ENCODE measurements around the gene LRRIQ1. TPM values are rescaled to one million over a fixed set of nuclear protein-coding genes. Genes with fewer than 3 reads are reported as not detected.
A peak's percentile ranks its signal among the peaks of the same experiment; 100 is the strongest.
"Not testable (repeated sequence)": the region's sequence is repeated elsewhere in the genome, so short reads cannot be mapped to it uniquely, and the experiment has no call there.

LRRIQ1 gene
- total RNA-seq, 1 donor, result 1.5 TPM

GRCh38 chr12:85000729-85001128 lies 35.4 kb upstream of the LRRIQ1 start:
- no peak for DNase-seq (ENCODE audit: low read depth)
- no peak overlapping the region for H3K4me3 ChIP-seq (ENCODE audit: low read depth, low read length)
- no peak for TF ChIP-seq CTCF (IDR thresholded peaks at IDR 0.05; ENCODE audit: insufficient read depth, low read length)

- no peak for DNase-seq (ENCODE audit: low read depth)
- no peak for TF ChIP-seq CTCF (IDR thresholded peaks at IDR 0.05; ENCODE audit: insufficient read depth, low read length)
- H3K4me3 ChIP-seq (ENCODE audit: low read depth, low read length), result no peak overlapping the region
Measured at GRCh38 chr12:85002778-85003296, 33.3 kb upstream of the LRRIQ1 start.

GRCh38 chr12:85004204-85004603 lies 31.9 kb upstream of the LRRIQ1 start:
- no peak overlapping the region for H3K4me3 ChIP-seq (ENCODE audit: low read depth, low read length)
- no peak for TF ChIP-seq CTCF (IDR thresholded peaks at IDR 0.05; ENCODE audit: insufficient read depth, low read length)
- DNase-seq (ENCODE audit: low read depth), result no peak

- DNase-seq (ENCODE audit: low read depth); H3K4me3 ChIP-seq (ENCODE audit: low read depth, low read length): not testable (repeated sequence)
Measured at GRCh38 chr12:85005047-85005446, 31.1 kb upstream of the LRRIQ1 start.

- no peak for TF ChIP-seq CTCF (IDR thresholded peaks at IDR 0.05; ENCODE audit: insufficient read depth, low read length)
- DNase-seq (ENCODE audit: low read depth), result no peak
- H3K4me3 ChIP-seq (ENCODE audit: low read depth, low read length), result no peak overlapping the region
Measured at GRCh38 chr12:85005615-85006014, 30.5 kb upstream of the LRRIQ1 start.

GRCh38 chr12:85006206-85006605 lies 29.9 kb upstream of the LRRIQ1 start:
- no peak for TF ChIP-seq CTCF (IDR thresholded peaks at IDR 0.05; ENCODE audit: insufficient read depth, low read length)
- no peak overlapping the region for H3K4me3 ChIP-seq (ENCODE audit: low read depth, low read length)
- no peak for DNase-seq (ENCODE audit: low read depth)

- TF ChIP-seq CTCF (IDR thresholded peaks at IDR 0.05; ENCODE audit: insufficient read depth, low read length), result no peak
- H3K4me3 ChIP-seq (ENCODE audit: low read depth, low read length), result no peak overlapping the region
- peak; percentile 82 for DNase-seq (ENCODE audit: low read depth)
Measured at GRCh38 chr12:85007836-85008235, 28.3 kb upstream of the LRRIQ1 start.

Measured in fibroblast of the aortic adventitia (primary cell).